Inflammatory macrophage treated with lipopolysaccharide for 4 hours (primary cell): ENCODE measurements around the gene MYL2.
A peak's percentile ranks its signal among the peaks of the same experiment; 100 is the strongest.

Experiments
- DNase-seq: peaks from one replicate; pipeline ENCODE4 v3.0.0-alpha.2; 2020

MYL2 gene

DNA sequence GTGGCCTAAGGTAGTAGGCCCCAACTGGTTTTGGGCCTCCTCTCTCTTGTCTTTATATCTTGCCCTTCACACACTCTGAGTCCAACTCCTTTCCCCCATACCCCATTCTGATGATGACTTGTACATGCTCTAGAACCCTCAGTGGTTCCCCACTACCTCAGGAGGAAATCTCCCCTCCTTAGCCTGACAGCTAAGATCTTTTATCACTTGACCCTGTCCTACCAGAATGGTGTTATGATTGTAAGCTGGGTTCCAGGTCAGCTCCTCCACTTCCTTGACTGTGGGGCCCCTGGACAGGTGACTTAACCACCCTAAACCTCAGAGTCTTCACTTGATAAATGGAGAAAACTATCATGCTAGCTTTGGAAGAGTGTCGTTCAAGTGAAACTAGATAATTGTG, 9.4 kb upstream of the MYL2 start:
- DNase-seq = no peak

- no peak for DNase-seq
Measured at GRCh38 chr12:110928700-110929099, 8.3 kb upstream of the MYL2 start.

- DNase-seq = no peak
Measured at GRCh38 chr12:110927546-110927945, 7.2 kb upstream of the MYL2 start.

GRCh38 chr12:110923692-110924334, 3.4 kb upstream of the MYL2 start:
- no peak for DNase-seq

DNA sequence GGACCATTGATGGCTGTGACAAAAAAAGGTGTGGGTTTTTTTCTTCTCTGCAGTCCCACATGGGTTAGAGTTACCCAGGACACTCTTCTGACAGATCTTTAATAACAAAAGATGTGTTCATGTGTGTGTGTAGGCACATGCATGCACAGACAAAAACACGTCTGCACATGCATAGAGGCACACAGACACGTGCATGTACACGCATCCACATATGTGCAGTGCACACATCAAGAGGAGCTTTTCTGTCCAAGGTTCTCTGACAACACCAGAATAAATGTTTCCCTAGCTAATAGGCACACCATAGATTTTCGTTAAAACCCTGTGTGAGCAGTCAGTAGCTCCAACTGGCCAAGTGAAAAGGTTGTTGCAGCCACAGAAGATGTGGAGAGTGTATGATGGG, 2.8 kb upstream of the MYL2 start:
- no peak for DNase-seq

DNA sequence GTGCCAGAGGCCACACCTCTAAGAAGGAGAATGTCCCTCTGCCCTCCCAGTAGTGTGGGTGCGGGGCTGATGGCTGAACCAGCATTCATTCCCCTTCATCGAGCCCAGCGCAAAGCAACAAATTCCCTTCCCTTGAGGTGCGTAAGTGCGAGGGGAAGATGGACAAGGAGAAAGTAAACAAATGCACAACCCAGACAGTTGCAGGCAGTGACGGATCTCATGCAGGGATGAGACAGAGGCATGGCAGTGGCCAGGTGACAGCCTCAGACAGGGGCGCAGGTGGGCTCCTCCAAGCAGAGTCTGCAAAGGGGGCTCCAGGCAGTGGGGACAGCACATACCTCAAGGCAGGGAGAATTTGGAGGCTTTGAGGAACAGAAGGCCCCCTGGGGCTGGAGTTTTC, 2.3 kb upstream of the MYL2 start:
- DNase-seq = no peak

GRCh38 chr12:110921262-110921661, 883 bp upstream of the MYL2 start:
- no peak for DNase-seq

DNA sequence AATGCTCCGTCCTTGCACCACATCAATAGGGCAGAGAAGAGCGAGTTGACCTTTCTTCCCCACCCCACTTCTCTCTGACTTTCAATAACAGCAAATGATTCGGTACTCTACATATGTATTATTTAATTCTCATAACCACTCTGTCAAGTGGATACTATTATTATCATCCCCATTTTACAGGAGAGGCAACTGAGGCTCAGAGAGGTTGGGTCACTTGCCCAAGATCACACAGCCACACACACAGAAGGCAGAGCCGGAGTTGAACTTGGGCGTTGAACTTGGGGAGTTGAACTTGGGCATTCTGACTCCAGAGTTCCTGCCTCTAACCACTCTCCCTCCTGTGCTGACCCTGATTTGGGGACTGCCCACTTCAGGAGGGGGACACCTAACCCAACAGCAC, 659 bp downstream of the MYL2 start:
- DNase-seq = no peak

DNA sequence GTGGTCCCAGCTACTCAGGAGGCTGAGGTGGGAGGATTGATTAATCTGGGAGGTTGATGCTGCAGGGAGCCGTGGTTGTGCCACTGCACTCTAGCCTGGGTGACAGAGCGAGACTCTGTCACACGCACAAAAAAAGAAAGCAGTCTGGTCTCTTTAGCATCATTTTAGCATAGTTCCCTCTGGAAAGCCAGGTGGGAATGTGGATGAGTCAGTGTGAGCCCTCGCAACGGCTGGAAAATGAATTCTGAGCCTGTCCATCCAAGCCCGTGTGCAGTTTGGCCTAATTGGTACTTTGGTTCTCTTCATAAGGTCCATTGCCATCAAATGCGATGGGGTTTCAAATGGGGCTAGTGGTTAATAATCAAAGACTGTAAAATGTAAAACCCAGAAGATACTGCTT, 2.4 kb downstream of the MYL2 start:
- DNase-seq = no peak

- DNase-seq = no peak
Measured at GRCh38 chr12:110917467-110917866, 2.9 kb downstream of the MYL2 start.

GRCh38 chr12:110916295-110916875, 4.0 kb downstream of the MYL2 start:
- no peak for DNase-seq

DNA sequence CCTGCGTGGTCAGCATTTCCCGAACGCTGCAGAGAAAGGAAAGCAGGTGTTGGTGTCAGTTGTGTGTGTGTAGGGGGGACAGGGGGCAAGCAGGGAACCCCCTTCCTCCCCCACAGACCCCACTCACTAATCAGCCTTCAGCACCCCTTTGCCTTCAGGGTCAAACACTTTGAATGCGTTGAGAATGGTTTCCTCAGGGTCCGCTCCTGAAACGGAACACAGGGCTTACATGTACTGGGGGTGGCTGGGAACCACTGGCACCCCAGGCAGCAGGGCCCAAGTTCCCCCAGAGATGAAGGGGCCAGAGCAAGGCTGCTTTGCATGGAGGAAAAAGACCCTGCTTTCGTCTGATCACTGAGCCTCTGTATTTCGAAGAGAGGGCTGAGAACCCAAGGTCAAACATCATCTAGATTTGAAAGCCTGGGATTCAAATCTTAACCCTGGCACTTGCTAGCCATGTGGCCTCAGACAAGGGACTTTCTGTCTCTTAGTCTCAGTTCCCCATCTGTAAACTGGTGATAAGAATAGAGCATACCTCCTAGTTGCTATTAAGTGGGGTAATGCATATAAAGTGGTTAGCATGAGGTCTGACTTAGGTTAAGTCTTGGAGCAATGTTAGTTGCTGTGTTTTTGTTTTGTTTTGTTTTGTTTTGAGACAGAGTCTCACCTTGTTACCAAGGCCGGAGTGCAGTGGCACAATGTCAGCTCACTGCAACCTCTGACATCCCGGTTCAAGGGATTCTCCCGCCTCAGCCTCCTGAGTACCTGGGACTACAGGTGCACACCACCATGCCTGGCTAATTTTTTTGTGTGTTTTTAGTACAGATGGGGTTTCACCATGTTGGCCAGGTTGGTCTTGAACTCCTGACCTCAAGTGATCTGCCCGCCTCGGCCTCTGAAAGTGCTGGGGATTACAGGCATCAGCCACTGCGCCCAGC, 7.0 kb downstream of the MYL2 start:
- DNase-seq = peak; percentile 48

DNA sequence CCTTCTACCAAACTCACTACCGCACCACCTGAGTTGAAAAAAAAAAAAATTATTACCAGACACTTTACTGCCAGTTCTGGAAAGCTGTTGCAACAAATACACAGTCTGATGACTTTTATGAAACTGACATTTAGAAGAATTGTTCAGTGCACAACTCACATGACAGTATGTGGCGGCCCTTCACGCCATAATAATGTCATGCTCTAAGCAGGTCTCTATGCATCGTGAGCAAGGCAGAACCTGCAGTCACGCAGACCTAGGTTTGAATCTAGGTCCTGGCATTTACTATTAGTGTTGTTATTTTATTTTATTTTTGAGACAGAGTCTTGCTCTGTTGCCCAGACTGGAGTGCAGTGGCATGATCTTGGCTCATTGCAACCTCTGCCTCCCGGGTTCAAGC, 8.1 kb downstream of the MYL2 start:
- no peak for DNase-seq

- no peak for DNase-seq
Measured at GRCh38 chr12:110908377-110909152, 11.8 kb downstream of the MYL2 start.

- no peak for DNase-seq
Measured at GRCh38 chr12:110907583-110907982, 12.8 kb downstream of the MYL2 start.

- DNase-seq = no peak
Measured at GRCh38 chr12:110906985-110907384, 13.4 kb downstream of the MYL2 start.

GRCh38 chr12:110906516-110906915, 13.9 kb downstream of the MYL2 start:
- no peak for DNase-seq

GRCh38 chr12:110906083-110906482, 14.3 kb downstream of the MYL2 start:
- DNase-seq = peak; percentile 36

DNA sequence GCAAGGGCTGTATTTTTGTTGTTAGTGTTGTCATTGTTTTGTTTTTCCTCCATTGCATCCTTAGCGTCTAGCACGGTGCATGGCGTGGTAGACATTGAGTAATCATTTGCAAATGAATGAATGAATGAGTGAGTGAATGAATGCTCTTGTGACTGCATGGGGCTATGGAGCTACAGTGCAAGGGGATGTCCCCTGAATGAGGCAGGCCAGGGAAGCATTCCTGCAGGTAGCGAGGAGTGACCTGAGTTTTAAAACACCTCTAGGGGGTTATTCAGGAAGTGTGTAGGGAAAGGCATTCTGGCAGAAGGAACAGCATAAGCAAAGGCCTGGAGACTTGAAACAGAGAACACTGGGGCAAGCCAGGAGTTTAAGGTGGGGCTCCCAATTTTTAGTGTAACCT, 16.9 kb downstream of the MYL2 start:
- no peak for DNase-seq

- DNase-seq = no peak
Measured at GRCh38 chr12:110901401-110901800, 19.0 kb downstream of the MYL2 start.

GRCh38 chr12:110896559-110896958, 23.8 kb downstream of the MYL2 start:
- no peak for DNase-seq

DNA sequence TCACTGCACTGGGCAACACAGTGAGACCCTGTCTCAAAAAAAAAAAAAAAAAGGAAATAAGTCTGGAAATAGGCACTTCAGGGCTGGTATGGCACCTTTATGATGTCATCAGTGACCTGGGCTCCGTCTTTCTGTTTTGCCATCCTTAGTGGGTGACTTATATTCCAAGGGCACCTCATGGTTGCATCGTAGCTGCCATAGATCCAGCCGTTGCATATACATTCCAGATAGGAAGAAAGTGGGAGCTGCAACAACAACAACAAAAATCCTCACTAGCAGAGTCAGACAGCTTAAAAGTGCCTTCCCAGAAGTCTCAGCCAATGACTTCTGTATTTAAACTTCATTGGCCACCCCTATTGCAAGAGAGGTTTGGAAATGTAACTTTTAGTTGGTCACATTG, 26.4 kb downstream of the MYL2 start:
- no peak for DNase-seq

DNA sequence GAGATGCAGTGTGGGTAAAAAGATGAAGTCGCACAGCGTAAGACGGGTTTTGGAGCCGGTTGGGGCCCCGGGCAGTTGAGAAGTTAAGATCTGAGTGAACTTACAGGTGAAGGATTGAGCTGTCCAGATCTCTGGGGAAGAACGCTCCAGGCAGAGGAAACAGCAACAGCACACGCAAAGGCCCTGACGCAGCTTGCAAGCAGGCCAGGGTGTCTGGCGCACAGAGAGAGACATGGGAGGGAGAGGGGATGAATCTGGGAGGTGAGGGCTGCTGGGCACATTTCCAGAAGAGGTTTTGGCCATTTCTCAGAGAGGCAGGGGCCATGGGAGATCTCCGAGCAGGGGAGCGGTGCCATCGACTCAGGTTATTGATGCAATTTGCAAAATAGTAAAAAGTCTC, 31.0 kb downstream of the MYL2 start:
- DNase-seq = no peak
